PC-9 (cell line): Measurements from ENCODE around the gene LRFN2.

ENCODE experiments used
- CTCF ChIP-seq: fragments of 200-600 bp; sonication (generic); conservative IDR thresholded peaks from 2 replicates; pipeline ENCODE4 v1.6.1; 2017; ENCODE audit warnings: mixed run types, antibody characterized with exemption, mild to moderate bottlenecking, moderate library complexity
- EZH2 ChIP-seq: fragments of 200-600 bp; sonication (generic); IDR thresholded peaks from 2 replicates; pipeline ENCODE4 v1.8.0; 2017; ENCODE audit warnings: antibody characterized with exemption, low read depth

DNA sequence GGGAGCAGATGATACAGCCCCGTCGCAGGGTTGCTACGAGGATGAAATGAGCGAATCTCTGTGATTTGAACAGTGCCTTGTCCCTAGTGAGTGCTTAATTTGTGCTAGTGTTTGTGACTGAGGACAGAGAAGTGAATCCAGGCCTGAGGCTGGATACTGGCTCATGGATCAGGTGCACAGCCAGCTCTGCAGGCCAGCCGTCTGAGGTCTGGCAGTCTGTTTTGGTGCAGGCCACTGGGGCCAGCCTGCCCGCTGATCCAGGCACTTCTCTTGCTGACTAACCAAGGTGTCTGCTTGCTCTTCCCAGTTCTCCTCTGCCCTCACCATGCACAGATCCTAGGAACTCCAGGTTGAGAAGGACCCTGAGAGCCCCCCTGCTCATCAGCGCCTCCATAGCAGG, 181.0 kb downstream of the LRFN2 start:
- TF ChIP-seq CTCF (no peak), EZH2 (no peak)
